Mammary epithelial cell (primary cell): ENCODE data around the gene TMEM38B.

Experiments used
- CTCF ChIP-seq, 2 donors: IDR thresholded peaks in 1 of 2; conservative IDR thresholded peaks in 1 of 2; 2 replicates each; pipeline ENCODE4 v1.5.1; 2011 to 2012; ENCODE audit warnings: inconsistent platforms in 2 of 2, low read length in 2 of 2, mild to moderate bottlenecking in 2 of 2, control low read depth in 1 of 2, low read depth in 1 of 2; ENCODE audit not compliant: insufficient read depth in 1 of 2; ENCODE audit errors: extremely low read depth in 1 of 2
- EZH2 ChIP-seq: IDR thresholded peaks from 2 replicates; pipeline ENCODE4 v1.6.1; 2012; ENCODE audit warnings: low read length, inconsistent platforms, borderline replicate concordance

- no peak for TF ChIP-seq CTCF (conservative IDR thresholded peaks at IDR 0.05 in 1 of 2, IDR thresholded peaks at IDR 0.05 in 1 of 2; ENCODE audit: extremely low read depth in 1 of 2, insufficient read depth in 1 of 2, low read depth in 1 of 2, low read length in 2 of 2)
- TF ChIP-seq EZH2 = no peak
These were observed 31.9 kb upstream of the TMEM38B start, which contains the start of gene TAL2 for GRCh38 chr9:105662184-105663104.
